H7 (cell line): ENCODE measurements around the gene SPIC. TPM values are rescaled to one million over a fixed set of nuclear protein-coding genes. Genes with fewer than 3 reads are reported as not detected.
A peak's percentile ranks its signal among the peaks of the same experiment; 100 is the strongest.

Source experiments
- DNase-seq: peaks from one replicate; pipeline ENCODE4 v3.0.0; 2012
- H3K27me3 ChIP-seq: 2 replicates; pipeline ENCODE4 v1.6.0; 2011; ENCODE audit warnings: mild to moderate bottlenecking, low read length; ENCODE audit not compliant: control insufficient read depth, insufficient read depth
- H3K36me3 ChIP-seq: replicated peaks from 2 replicates; pipeline ENCODE4 v1.5.1; 2011; ENCODE audit warnings: low read length; ENCODE audit not compliant: control insufficient read depth, insufficient read depth
- H3K4me3 ChIP-seq: 2 replicates; pipeline ENCODE4 v1.5.1; 2011; ENCODE audit warnings: low read depth, mild to moderate bottlenecking, control low read depth, low read length, moderate library complexity; ENCODE audit not compliant: insufficient read depth
- total RNA-seq: library from RNA; depleted of rRNA; stranded (reverse); fragments of >200 nt; shearing (Covaris generic); gene quantifications from 2 replicates; pipeline ENCODE4 v1.2.3, GENCODE V29; 2014; rRNA removed

Gene SPIC
- total RNA-seq, 1 experiment from 2014 or later, result not detected

- Histone ChIP-seq H3K4me3 (no peak overlapping the region), H3K36me3 (no peaks in the 10 kb centered on the region), H3K27me3 (no peaks in the 10 kb centered on the region)
- peak; percentile 77 for DNase-seq
These were observed 15.3 kb downstream of the SPIC start for GRCh38 chr12:101490286-101490920.

DNA sequence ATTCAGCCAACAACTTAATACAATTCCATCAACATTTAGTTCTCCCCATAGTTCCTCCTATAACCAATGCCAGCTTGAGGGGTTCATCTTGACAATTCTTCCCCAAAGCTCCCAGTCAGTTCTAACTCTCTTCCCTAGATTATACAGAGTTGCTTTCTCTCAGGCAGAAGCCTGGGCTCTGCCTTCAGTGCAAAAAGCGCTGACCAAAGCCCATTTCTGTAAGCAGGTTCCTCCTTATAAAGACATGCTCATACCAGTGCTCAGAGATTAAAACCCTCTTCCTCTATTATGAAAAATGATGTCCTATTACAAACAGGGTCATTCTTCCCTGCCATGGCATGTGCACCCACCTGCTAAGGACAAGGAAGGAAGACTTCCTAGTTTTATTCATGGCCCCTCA is 16.2 kb downstream of the SPIC start:
- Histone ChIP-seq H3K4me3 (no peak overlapping the region), H3K27me3 (no peaks in the 10 kb centered on the region)
- no peak for DNase-seq

GRCh38 chr12:101493556-101493955 is 18.4 kb downstream of the SPIC start:
- no peaks in the 10 kb centered on the region for H3K27me3 ChIP-seq
- H3K4me3 ChIP-seq, result no peak overlapping the region
- DNase-seq, result no peak
- no peaks in the 10 kb centered on the region for H3K36me3 ChIP-seq

More for the DNA sequence above, 16.2 kb downstream of the SPIC start:
- H3K36me3 ChIP-seq, result no peaks in the 10 kb centered on the region

- no peak overlapping the region for H3K4me3 ChIP-seq
- no peaks in the 10 kb centered on the region for H3K27me3 ChIP-seq
- H3K36me3 ChIP-seq, result no peaks in the 10 kb centered on the region
- DNase-seq, result no peak
These were observed 23.1 kb downstream of the SPIC start for GRCh38 chr12:101498252-101498651.

GRCh38 chr12:101501410-101501995 is 26.4 kb downstream of the SPIC start:
- Histone ChIP-seq H3K36me3 (no peaks in the 10 kb centered on the region), H3K27me3 (no peaks in the 10 kb centered on the region), H3K4me3 (no peak overlapping the region)
- DNase-seq, result no peak

- Histone ChIP-seq H3K27me3 (no peaks in the 10 kb centered on the region), H3K36me3 (no peaks in the 10 kb centered on the region), H3K4me3 (no peak overlapping the region)
- DNase-seq, result no peak
These were observed 46.0 kb downstream of the SPIC start for GRCh38 chr12:101521136-101521535.

GRCh38 chr12:101527682-101528081 is 52.5 kb downstream of the SPIC start:
- no peak for DNase-seq
- H3K27me3 ChIP-seq, result no peaks in the 10 kb centered on the region
- no peak overlapping the region for H3K4me3 ChIP-seq
- no peaks in the 10 kb centered on the region for H3K36me3 ChIP-seq

GRCh38 chr12:101536069-101536674 is 61.0 kb downstream of the SPIC start:
- Histone ChIP-seq H3K27me3 (no peaks in the 10 kb centered on the region), H3K4me3 (no peak overlapping the region), H3K36me3 (no peaks in the 10 kb centered on the region)
- DNase-seq, result no peak

Other genes starting within 250 kb of the SPIC start
- 24.9 and 26.6 TPM in 2 replicates for gene UTP20, start 195.2 kb upstream of the SPIC start, total RNA-seq
- gene ARL1, start 67.6 kb upstream of the SPIC start, total RNA-seq, result 34.8 and 61.9 TPM in 2 replicates
- gene MYBPC1, start 119.6 kb downstream of the SPIC start, total RNA-seq, result 0.04 TPM in 1 of 2 replicates, not detected in the other
- gene CHPT1, start 222.3 kb downstream of the SPIC start, total RNA-seq, result 27.8 and 31.2 TPM in 2 replicates